Activated T-cell treated with anti-CD3 and anti-CD28 coated beads for 48 hours (primary cell): Measurements from ENCODE around the gene OTOP1.
"Not testable (repeated sequence)": the region's sequence is repeated elsewhere in the genome, so short reads cannot be mapped to it uniquely, and the experiment has no call there.

ENCODE experiments used
- DNase-seq: peaks from one replicate; pipeline ENCODE4 v3.0.0-alpha.2; 2020; ENCODE audit warnings: low read depth

Gene OTOP1

DNA sequence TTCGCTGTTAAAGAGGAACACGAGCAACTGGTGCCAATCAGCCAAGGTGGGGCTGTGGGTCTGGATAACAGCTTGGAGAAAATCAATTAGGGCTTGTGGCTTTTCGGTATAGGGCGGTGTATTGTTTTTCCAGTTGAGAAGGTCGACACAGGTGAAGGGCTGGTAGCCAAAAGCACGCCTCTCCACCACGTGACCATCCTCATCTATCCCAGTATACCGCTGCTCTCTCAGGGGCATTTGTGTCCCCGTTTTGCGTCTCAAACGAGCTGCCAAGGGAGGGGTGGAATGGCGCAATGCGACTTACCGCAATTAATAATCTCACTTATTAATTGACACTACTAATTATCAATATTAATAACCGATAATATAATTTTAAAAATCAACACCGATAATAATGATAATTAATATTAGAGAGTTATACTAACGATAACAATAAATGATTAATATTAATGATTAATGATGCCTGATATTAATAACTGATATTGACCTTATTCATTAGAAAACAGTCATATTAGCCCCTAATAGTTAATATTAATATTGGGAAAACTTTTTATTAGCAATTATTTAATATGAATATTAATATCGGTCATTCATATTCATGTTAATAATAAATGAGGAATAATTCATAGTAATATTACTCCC is 62.1 kb downstream of the OTOP1 start:
- DNase-seq: not testable (repeated sequence)

- DNase-seq: not testable (repeated sequence)
Measured at GRCh38 chr4:4162186-4162585, 64.5 kb downstream of the OTOP1 start.

DNA sequence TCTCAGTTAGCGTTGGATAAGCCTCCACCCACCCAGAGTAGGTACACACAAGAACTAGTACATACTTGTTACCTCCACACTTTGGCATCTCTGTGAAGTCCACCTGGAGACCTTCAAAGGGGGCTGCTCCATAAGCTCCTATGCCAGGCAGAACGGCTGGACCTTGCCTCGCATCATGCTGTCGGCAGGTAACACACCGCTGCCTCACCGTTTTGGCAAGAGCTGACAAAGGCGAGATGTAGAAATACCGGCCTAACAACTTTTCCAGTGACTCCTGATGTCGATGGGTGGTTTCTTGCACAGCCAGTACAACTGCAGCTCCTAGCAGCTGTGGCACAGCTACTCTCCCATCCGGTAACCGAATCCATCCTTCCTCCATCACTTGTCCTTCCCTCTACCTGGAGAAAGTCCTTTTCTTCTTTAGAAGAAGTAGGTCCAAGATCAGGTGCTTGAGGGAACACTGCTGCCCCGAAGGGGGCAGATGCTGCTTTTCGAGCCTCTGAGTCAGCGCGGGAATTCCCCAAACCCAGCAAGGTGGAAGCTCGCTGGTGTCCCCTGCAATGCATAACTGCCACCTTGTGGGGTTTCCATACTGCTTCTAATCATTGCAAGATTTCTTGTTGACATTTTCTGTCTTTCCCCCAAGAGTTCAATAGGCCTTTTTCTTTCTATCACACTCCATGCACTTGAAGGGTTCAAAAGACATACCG is 65.6 kb downstream of the OTOP1 start:
- DNase-seq: not testable (repeated sequence)

DNA sequence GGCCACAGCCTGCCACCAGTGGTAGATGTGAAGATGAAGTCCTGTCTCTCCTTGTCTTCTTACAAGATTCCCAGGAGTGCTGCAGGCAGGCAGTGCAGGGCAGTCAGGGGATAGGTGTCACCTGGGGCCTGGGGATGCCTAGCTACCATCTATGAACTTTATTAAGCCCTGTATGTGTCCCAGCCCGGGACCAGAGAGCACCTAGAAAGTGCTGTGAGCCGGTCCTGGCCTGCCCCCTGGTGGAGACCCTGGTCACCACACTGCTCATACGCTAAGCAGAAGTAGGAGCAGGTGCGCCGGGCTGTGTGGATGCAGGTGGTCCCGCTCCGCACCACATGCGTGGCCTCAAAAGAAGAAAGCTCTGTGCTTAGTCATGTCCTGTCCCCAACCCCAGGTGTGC is 81.1 kb downstream of the OTOP1 start:
- DNase-seq: peak; percentile 37

DNA sequence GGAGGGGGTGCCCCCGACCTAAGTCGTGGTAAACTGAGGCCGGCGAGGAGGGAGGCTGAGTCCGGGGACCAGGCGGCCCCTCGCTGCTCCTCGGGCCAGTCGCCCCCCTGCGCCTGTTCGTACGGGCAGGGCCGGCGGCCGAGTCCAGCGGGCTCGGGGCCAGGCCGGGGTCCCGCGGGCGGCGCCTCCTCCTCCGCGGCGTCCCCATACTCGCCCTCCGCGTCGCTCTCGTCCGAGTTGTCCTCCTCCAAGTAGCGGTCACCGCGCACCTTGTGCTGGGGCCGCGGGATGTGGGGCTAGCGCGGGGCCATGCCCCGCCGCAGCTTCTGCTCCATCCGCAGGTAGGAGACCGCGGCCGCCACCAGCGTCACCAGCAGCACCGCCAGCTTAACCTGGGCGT is 83.4 kb downstream of the OTOP1 start:
- DNase-seq: not testable (repeated sequence)

GRCh38 chr4:4142679-4143078 is 84.0 kb downstream of the OTOP1 start:
- not testable (repeated sequence) for DNase-seq

- DNase-seq: not testable (repeated sequence)
Measured at GRCh38 chr4:4141186-4141585, 85.5 kb downstream of the OTOP1 start.
